HUES6 (cell line): Measurements from ENCODE around the gene CUBN.
"Not testable (repeated sequence)": the region's sequence is repeated elsewhere in the genome, so short reads cannot be mapped to it uniquely, and the experiment has no call there.

Experiments used
- H3K27ac ChIP-seq: 2 replicates; pipeline ENCODE4 v1.7.0; 2013; ENCODE audit warnings: low read depth, mild to moderate bottlenecking, low read length, inconsistent platforms
- H3K27me3 ChIP-seq: 2 replicates; pipeline ENCODE4 v1.6.1; 2013; ENCODE audit warnings: low read length; ENCODE audit not compliant: control insufficient read depth, insufficient read depth
- H3K36me3 ChIP-seq: 2 replicates; pipeline ENCODE4 v1.6.1; 2013; ENCODE audit warnings: low read length; ENCODE audit not compliant: control insufficient read depth, insufficient read depth
- H3K4me1 ChIP-seq: 2 replicates; pipeline ENCODE4 v1.6.1; 2013; ENCODE audit warnings: low read length; ENCODE audit not compliant: control insufficient read depth, insufficient read depth
- H3K4me3 ChIP-seq: 2 replicates; pipeline ENCODE4 v1.5.1; 2013; ENCODE audit warnings: low read depth, low read length
- H3K9ac ChIP-seq: one replicate; pipeline ENCODE4 v1.6.1; 2013; ENCODE audit warnings: mild to moderate bottlenecking, low read length
- H3K9me3 ChIP-seq: 2 replicates; pipeline ENCODE4 v1.6.1; 2013; ENCODE audit warnings: low read depth, low read length; ENCODE audit not compliant: control insufficient read depth, insufficient read depth

CUBN gene

DNA sequence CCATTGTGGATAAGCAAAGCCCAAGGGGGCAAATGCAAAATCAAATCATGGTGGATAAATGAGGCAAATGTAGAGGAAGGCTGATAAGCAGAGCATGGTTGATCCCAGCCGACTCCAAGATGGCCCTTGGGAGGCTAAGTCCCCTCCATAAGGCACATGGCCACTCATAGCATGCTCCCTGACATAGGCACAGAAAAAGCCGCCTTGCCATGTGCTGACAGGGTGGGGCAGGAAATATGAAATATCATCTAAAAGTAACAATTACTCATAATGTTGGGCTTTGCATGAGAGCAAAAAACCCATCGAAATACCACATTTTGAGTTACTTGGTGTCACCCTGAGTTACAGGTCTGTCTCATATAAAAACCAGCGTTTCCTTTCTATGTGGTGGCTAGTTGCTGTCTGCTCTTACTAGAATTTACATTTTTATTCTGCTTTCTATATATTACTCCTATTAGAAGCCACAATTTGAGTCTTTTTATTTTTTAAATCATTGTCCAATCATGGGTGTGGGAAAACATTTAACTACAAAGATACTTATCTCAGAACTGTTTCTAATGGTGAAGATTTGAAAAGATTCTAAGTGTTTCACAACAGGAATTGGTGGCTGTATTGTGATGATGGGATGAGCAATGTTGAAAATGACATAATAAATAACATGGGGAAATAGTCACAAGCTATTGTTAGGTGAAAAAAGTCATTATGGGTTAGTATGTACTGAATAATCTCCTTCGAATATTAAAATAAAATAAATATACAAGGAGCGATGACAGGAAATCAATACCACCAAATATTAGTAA is 102.7 kb downstream of the CUBN start:
- Histone ChIP-seq H3K27ac (no peak overlapping the region), H3K9ac (no peak overlapping the region)

DNA sequence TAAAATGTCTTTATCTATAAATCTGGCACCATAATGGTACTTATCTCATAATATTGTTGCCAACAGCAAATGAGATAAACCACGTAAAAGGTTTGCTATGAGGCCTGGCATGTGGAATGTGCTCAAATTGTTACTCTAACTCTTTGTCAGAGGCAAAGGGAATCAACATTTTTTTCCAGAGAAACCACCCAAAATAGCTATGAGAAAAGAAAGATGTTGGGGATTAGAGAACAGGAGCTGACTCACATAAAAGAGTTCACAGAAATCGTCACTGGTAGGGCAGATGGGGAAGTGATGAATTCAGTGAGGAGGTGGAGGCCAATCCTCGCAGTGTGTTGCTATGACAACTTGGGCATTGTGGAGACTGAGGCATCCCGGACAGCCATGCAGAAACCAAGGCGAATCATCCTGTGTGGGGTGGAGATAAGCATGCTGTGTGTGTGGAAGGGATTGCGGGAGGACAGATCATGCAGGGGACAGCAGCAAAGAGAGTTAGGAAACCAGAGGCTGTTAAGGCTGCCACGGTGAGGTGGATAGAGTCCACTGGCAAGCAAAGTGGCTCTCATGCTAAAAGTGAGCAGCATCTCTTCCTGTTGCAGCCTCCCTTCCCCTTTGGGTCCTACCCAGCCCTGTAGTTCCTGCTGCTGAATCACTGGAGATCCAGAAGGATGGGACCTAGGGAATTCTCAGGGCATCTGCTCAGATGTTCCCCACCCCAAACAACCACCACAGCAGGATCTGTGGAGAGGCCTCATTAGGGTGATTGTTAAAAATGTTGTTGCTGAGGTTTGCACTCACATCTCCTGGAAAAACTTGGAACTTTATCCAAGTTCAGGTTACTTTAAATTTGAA is 103.9 kb downstream of the CUBN start:
- peaks cover 41% of the 10 kb centered on the region for H3K4me1 ChIP-seq
- no peak overlapping the region for H3K4me3 ChIP-seq
- no peaks in the 10 kb centered on the region for H3K36me3 ChIP-seq
- peak overlapping the region; percentile 5 for H3K9ac ChIP-seq
- H3K27ac ChIP-seq, result no peak overlapping the region
- no peaks in the 10 kb centered on the region for H3K27me3 ChIP-seq
- no peaks in the 10 kb centered on the region for H3K9me3 ChIP-seq

More for the DNA sequence above, 102.7 kb downstream of the CUBN start:
- H3K27me3 ChIP-seq, result no peaks in the 10 kb centered on the region
- no peak overlapping the region for H3K4me3 ChIP-seq
- H3K9me3 ChIP-seq, result no peaks in the 10 kb centered on the region
- H3K36me3 ChIP-seq, result no peaks in the 10 kb centered on the region
- H3K4me1 ChIP-seq, result peaks cover 40% of the 10 kb centered on the region

DNA sequence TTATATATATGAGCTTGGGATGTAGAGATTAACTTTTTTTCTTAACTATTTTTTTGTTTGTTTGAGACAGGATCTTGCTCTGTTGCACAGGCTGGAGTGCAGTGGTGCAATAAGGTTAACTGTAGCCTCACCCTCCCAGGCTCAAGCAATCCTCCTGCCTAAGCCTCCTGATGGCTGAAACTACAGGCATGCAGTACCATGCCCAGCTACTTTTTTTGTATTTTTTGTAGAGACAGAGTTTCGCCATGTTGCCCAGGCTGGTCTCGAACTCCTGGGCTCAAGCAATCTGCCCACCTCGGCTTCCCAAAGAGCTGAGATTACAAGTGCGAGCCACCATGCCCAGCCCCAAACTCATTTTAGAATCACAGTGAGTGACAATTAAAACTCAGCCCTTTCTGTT is 105.2 kb downstream of the CUBN start:
- Histone ChIP-seq H3K4me1 (peaks cover 35% of the 10 kb centered on the region), H3K4me3 (no peak overlapping the region), H3K9ac (no peak overlapping the region), H3K36me3 (no peaks in the 10 kb centered on the region), H3K27ac (no peak overlapping the region), H3K9me3 (no peaks in the 10 kb centered on the region), H3K27me3 (no peaks in the 10 kb centered on the region)

DNA sequence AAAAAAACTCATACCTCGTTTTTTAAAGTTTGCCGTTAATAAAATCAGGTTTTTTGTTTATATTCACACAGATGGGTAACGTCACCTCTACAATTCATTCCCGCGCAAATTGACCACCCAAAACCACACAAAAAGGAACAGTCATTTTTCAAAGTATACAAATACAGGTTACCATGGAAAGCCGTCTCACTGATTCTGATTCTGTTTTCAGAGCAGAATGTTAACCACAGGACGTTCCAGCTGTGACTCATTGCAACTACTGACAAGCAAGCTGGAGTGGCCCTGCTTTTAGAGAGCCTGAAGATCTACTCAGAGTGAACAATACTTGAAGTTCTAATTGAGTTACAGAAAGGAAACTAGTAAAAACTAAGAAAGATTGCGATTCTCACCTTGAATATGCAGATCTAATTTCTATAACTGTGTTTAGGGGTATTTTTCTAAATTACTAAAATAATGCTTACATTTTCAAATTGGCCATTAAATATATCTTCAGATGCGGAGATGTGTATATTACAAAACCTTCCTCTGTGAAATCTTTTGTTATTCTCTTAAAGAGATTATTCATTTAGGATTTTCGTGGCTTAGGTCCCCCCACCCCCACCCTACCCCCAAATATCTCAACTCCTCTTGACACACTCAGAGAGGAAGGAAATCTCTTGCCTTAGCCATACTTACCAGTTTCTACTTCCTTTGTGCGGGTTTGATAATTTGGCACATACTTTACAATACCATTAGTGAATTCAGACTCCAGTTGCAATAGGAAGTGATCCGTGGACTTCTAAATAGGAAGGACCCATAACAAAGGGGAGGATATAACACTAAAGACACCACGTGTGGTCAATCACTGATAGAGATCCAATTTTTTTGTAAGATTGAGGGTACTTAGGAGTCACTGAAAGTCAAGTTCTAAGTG is 106.0 kb downstream of the CUBN start:
- Histone ChIP-seq H3K9me3 (peaks cover 3% of the 10 kb centered on the region; the same call in 1 of the 2 replicates), H3K36me3 (no peaks in the 10 kb centered on the region), H3K27ac (no peak overlapping the region; the same call in 1 of the 2 replicates), H3K4me3 (no peak overlapping the region), H3K27me3 (no peaks in the 10 kb centered on the region), H3K9ac (no peak overlapping the region), H3K4me1 (peaks cover 31% of the 10 kb centered on the region)

DNA sequence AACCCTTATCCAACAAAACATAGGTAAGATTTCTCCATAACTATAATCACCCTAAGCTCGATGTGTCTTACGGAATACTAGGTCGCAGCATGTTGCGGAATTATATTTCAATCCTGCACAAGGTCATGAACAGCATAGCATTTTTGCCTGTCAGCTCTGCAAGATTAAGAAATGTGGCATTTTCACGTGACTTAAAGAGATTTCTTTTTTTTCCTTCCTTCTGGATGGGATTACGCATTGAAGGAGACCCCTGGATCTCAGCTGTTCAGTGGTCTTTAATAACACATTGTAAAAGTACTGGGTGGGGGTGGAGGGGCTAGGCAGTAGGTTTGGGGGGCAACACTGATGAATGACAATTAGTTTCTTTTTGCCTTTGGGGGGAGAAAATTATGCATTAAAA is 106.7 kb downstream of the CUBN start:
- Histone ChIP-seq H3K9me3 (peaks cover 7% of the 10 kb centered on the region), H3K4me3 (no peak overlapping the region), H3K36me3 (no peaks in the 10 kb centered on the region), H3K9ac (peak overlapping the region; percentile 68), H3K27me3 (no peaks in the 10 kb centered on the region), H3K4me1 (peaks cover 31% of the 10 kb centered on the region), H3K27ac (peak overlapping the region; percentile 55; the same call in 1 of the 2 replicates)

DNA sequence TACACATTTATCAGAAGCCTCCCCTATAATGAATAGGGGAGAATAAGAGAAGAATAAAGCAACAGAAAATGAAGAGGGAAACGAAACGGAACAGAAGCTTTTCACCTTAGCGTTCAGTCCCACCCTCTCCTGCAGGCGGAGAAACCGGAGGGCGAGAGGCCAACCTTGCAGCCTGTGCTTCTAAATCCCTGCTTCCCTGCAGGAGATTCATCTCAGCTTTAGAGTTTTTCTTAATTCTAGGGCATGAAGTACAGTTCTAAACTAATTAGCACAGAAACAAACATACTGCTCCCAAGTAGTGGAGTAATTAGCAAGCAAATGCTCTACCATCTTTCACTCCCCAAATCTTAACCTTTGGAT is 107.2 kb downstream of the CUBN start:
- no peak overlapping the region for H3K4me3 ChIP-seq

DNA sequence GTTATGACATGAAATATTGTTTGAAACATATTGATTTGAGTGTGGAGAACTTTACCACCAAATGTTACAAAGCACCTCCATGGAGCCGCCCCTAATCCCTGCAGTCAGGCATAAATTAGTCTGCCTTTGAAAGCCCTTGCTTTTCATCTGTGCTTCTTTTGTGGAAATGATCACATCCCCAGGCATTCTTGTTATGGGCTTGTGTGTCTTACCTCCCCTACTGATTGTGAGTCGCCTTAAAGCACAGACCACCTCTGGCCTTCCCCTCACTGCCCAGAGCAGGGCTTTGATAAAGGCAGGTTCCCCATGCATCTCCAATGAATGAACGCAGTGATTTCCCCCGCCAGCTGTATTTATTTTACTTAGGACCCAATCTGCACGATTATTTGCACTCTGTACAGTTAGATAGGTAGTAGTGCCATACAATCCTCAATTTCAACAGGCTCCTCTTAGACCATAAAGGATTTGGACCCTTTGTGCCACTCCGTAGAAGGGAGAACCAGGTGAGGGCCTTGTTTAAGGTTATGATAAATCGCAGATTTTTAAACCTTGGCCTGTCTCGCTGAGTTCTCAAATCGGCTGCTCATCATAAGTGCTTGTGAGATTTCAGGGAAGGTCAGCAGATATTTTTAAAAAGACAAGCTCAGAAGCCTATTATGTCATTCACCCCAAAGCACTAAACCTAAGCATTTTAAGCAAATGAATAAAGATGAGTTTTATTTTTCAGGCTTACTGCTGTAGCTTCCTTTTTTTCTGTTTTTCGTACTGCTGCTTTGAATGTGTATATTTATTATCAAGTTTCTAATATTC is 107.8 kb downstream of the CUBN start:
- Histone ChIP-seq H3K27ac (no peak overlapping the region), H3K4me1 (peaks cover 31% of the 10 kb centered on the region), H3K27me3 (no peaks in the 10 kb centered on the region), H3K9me3 (peaks cover 7% of the 10 kb centered on the region), H3K4me3 (no peak overlapping the region), H3K36me3 (no peaks in the 10 kb centered on the region), H3K9ac (no peak overlapping the region)

More for the DNA sequence above, 107.2 kb downstream of the CUBN start:
- Histone ChIP-seq H3K4me1 (peaks cover 31% of the 10 kb centered on the region), H3K9me3 (peaks cover 7% of the 10 kb centered on the region), H3K36me3 (no peaks in the 10 kb centered on the region), H3K27me3 (no peaks in the 10 kb centered on the region), H3K27ac (peak overlapping the region; percentile 55; the same call in 1 of the 2 replicates), H3K9ac (peak overlapping the region; percentile 68)

DNA sequence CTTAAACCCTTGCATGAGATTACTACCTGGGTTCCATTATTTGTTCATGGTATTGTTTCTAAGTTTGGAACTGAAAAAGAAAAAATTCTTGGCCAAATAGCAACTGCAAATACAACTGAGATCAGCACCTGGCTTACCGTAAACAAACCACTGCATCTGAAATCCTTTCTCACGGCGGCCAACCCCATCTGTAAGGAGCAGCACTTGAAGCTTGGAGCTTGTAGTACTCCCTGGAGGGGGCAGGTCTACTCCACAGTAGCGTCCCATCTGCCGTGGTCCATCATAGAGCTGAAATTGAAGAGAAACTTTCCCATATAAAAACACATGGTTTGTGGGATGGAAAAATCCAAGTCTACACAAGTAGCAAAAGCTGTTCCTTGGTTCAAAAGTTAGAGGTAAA is 109.9 kb downstream of the CUBN start:
- H3K9me3 ChIP-seq, result peaks cover 7% of the 10 kb centered on the region
- no peaks in the 10 kb centered on the region for H3K27me3 ChIP-seq
- no peak overlapping the region for H3K27ac ChIP-seq
- H3K36me3 ChIP-seq, result no peaks in the 10 kb centered on the region
- no peak overlapping the region for H3K4me3 ChIP-seq
- no peak overlapping the region for H3K9ac ChIP-seq
- peaks cover 31% of the 10 kb centered on the region for H3K4me1 ChIP-seq

DNA sequence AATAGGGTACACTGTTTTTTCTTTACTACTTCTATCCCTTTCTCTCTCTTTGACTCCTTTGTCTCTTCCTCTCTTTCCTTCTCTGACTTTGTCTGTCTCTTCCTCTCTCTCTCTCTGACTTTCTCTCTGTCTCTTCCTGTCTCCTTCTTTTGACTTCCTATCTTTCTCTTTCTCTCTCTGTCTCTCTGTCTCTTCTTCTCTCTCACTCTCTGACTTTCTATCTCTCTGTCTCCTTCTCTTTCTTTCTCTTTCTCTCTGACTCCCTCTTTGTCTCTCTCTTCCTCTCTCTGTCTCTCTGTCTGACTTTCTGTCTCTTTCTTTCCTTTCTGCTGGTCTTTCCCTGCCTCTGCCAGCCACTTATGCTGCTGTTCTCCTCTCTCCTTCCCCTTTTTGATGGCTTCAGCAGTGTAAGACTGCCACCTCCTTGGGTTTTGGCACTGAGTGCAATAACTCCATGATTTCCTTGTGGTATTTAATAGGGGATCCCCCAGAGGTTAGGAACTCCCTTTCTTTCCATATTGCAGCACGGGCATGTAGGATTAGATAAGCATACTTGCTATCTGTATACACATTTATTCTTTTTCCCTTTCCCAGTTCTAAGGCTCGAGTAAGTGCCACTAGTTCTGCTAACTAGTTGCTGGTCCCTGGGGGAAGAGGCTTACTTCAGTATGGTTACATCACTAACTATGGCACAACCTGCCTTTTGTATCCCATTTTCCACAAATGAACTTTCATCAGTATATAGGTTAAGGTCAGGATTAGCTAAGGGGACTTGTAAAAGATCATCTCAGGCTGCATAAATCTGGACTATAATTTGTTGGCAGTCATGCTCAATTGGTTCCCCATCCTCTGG is 116.3 kb downstream of the CUBN start:
- H3K9me3 ChIP-seq, result peaks cover 21% of the 10 kb centered on the region; the same call in 1 of the 2 replicates
- H3K4me3 ChIP-seq, H3K27ac ChIP-seq, H3K9ac ChIP-seq, H3K27me3 ChIP-seq, H3K4me1 ChIP-seq, H3K36me3 ChIP-seq: not testable (repeated sequence)
